GM18858 (cell line): ENCODE data around the gene PLN.

Experiments used
- ATAC-seq: cut with Tn5 transposase; IDR thresholded peaks from one replicate; pipeline ENCODE4 v1.9.1; 2021; ENCODE audit not compliant: unreplicated experiment

PLN gene

GRCh38 chr6:118577972-118578371 lies 29.9 kb downstream of the PLN start:
- ATAC-seq = no peak

DNA sequence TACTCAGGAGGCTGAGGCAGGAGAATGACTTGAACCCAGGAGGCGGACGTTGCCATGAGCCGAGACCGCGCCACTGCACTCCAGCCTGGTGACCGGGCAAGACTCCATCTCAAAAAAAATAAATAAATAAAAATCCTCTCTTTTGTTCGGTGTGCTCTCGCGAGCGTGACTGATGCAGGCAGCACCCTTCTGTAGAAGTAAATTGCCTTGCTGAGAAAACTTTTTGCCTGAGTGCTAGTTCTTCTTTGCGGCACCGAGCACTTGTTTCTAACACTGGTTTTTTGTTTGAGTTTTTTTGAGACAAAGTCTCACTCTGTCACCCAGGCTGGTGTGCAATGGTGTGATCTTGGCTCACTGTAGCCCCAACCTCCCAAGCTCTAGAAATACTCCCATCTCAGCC lies 30.5 kb downstream of the PLN start:
- ATAC-seq = no peak

DNA sequence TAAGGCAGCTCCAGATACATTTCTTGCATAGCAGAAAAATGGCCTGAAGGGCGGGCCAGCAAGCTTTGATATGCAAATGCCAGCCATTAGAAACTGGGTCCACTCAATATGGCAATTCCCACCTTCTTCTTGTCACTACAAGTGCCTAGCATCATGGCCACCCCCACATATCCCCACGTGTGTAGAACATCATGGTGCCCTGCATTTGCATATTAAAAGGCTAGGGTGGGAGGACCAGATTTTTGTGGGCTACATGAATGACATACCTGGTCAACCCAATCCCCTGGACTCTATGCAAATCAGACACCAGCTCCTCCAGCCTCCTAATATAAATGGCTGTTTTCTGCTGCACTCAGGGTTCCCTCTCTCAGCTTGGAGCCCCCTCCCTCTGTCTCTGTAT lies 31.7 kb downstream of the PLN start:
- no peak for ATAC-seq

GRCh38 chr6:118580585-118581419 lies 32.7 kb downstream of the PLN start:
- ATAC-seq = peak; percentile 55

DNA sequence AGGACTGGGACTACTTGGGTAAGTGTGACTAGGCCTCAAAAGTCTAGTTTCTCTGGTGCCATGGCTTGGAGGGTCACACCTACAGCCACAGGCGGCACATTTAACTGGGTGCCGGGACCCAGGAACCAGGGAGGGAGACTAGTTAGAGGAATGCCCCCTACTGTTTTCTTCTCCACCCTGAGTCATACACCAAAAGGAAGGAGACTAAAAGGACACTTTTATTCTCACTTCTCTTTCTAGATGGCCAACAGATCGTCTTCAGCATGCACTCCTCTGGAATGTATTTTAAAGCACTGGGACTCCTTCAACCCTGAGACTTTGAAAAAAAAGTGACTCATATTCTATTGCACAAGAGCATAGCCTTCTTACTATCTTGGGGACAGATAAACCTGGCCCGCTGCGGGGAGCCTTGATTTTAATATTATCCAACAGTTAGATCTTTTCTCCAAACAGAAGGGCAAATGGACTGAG lies 33.4 kb downstream of the PLN start:
- no peak for ATAC-seq

DNA sequence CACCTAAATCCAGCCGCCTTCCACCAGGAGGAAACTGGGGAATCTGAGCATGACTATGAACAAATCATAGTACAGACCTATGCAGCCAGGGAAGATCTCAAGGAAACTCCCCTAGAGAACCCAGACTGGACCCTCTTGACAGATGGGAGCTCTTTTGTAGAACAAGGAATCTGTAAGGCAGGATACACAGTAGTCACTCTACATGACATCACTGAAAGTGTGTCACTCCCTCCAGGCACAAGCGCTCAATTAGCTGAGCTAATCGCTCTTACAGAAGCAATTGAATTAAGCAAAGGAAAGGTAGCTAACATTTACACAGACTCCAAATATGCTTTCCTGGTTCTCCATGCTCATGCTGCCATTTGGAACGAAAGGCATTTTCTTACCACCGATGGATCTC lies 36.8 kb downstream of the PLN start:
- no peak for ATAC-seq

GRCh38 chr6:118586746-118587485 lies 38.8 kb downstream of the PLN start:
- no peak for ATAC-seq

- ATAC-seq = no peak
Measured at GRCh38 chr6:118588626-118589025, 40.5 kb downstream of the PLN start.

DNA sequence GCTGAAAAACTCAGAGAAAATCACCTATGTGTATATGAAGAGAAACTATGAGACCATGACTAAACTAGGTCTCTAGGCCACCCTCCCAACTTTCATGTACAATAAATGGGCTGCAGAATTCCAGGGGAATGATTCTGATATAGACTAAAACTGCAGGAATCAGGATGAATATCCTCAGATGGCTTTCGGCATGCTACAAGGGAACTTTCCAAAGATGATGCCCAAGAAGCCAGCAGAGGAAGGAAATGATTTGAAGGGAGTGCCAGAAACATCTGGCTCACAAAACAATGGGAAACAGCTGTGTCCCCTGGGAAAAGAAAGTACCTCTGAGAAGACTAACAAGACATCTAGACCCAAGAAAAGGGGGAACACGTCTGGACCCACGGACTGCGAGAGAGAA lies 41.1 kb downstream of the PLN start:
- no peak for ATAC-seq

DNA sequence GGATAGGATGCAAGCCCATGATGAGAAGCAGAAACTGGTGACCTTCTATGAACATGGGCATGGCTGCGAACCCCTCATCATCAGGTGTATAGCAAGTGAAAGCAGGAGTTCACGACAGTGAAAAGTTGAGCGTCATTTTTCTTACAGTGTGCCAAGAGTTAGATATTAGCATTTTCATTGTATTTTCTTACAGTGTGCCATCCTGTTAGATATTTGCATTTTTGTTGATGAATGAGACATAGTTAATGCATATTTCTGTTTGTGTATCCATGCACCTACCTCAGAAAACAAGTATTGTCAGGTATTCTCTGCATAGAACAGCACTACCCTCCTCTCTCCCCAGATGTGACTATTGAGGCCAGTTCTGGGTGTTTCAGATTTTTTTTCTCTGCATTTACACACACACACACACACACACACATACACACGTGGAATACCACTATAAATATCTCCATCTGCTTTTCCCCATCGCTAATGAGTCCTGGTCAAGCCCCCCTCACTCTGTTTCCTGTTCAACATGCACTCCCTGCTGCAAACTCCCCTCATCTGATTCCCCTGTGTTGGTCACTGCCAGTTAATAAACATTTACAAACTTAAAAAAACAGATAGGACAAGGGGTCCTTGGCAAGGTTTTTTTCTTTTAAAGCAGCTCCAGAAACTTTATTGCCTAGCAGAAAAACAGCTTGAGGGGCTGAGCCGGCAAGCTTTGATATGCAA lies 41.7 kb downstream of the PLN start:
- no peak for ATAC-seq

DNA sequence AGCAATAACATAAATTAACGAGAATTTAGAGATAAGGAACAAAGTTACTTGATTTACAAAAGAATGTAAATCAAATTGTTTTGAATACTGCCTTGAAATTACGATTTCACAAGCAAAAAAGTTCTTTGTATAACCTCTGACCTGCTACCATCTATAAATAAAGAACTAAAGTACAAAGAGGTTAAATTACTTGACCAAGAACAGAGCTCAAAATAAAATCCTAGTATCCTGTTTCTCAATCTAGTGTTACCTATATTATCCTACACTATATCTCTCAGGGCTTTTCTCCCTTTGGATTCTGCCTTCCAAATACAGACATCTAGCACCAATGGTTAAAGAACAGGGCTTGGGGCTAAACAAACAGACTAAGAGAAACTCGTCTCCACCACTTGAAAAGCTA lies 43.8 kb downstream of the PLN start:
- no peak for ATAC-seq

GRCh38 chr6:118594877-118595276 lies 46.8 kb downstream of the PLN start:
- ATAC-seq = no peak

DNA sequence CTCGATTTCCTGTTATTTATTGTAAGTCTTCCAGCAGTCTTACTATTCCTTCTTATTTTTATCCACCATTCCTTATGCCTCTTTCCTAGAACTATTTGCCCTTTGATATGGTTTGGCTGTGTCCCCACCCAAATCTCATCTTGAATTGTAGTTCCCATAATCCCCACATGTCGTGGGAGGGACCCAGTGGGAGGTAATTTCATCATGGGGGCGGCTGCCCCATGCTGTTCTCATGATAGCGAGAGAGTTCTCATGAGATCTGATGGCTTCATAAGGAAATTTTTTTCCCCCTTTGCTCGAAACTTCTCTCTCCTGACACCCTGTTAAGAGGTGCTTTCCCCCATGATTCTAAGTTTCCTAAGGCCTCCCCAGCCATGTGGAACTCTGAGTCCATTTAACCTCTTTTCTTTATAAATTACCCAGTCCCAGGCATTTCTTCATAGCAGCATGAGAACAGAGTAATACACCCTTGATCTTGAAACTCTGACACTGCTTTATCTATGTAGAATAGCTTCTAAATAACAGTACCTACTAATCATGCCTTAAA lies 48.8 kb downstream of the PLN start:
- ATAC-seq = no peak

DNA sequence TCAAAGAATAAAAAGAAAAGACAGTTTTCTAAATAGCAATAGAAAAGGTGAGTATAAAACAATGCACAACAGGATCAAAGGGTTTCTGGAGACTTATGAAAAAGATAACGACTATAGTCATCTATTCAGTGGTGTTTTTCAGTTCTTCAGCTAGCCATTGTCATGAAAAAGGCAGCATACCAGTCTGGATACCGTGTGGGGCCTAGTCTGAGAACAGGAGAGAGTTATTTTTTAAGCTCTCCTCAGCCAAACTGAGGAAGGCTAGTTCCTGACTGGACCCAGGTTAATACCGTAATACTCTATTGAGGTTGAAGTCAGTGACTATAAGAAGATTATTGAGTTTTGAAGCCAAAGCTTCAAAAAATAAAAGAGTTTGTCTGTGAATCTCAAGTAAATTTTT lies 49.5 kb downstream of the PLN start:
- ATAC-seq = no peak

GRCh38 chr6:118598324-118598723 lies 50.2 kb downstream of the PLN start:
- no peak for ATAC-seq

GRCh38 chr6:118602300-118602699 lies 54.2 kb downstream of the PLN start:
- ATAC-seq = no peak

DNA sequence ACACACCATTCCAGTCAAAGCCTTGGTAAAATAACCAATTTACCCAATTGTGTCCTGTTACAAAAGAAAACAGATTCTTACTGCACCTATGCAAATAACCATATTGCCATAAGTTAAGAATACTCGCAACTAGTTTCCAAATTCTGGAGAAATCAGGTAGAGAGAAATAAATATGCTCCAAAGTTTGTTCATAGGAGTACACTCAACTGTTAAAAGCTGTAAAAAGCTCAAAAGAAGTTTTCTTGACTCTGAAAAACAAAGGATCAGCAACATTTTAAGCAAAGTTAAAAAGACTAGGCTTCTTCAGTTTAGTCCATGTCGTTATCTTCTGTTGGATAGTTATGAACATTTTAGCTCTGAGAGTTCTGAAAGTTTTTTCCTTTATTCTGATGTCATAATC lies 55.3 kb downstream of the PLN start:
- no peak for ATAC-seq

- no peak for ATAC-seq
Measured at GRCh38 chr6:118606268-118606667, 58.2 kb downstream of the PLN start.

GRCh38 chr6:118606858-118607257 lies 58.8 kb downstream of the PLN start:
- no peak for ATAC-seq
